ENCODE measurements around the gene CHST11.
"Not testable (repeated sequence)": the region's sequence is repeated elsewhere in the genome, so short reads cannot be mapped to it uniquely, and the experiment has no call there.

Gene CHST11

DNA sequence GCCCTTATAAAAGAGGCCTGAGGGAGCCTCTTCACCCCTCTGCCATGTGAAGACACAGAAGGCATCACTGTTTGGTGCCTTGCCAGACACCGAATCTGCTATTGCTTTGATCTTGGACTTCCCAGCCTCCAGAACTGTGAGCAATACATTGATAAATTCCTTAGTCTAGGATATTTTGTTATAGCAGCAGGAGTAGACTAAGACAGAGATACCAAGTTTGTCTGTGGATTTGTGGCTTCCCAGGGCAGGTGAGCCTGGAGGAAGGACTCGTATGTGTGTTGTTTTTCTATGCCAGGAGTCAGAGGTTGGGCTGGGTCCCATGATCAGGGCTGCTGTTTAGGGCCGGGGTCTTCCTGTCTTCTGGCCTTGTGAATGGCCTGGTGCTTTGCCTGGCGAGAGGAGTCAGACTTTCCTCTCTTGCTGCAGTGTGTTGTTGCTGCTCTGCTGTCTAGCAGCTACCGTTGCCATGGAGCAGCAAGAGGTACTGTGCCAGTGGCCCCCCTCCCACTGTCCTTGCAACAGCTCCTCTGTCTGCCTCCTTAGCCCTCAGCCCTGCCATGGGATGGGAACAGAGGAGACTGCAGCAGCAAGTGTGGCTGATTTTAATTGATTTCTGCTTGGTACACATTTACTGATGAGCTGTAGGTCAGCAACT lies 111.2 kb downstream of the CHST11 start:
- Histone ChIP-seq H3K9ac (ENCODE audit: insufficient read length, low read depth) (no peak overlapping the region), H3K9me3 (ENCODE audit: insufficient read depth, low read length) (peaks cover 15% of the 10 kb centered on the region; the same call in 1 of the 2 replicates), H3K36me3 (ENCODE audit: insufficient read depth, insufficient read length, low read length) (no peaks in the 10 kb centered on the region), H3K27me3 (ENCODE audit: insufficient read depth, insufficient read length) (no peaks in the 10 kb centered on the region), H3K4me1 (ENCODE audit: insufficient read depth, insufficient read length) (no peaks in the 10 kb centered on the region), H3K4me3 (ENCODE audit: insufficient read length, low read depth) (no peak overlapping the region)
- TF ChIP-seq SUZ12 (IDR thresholded peaks at IDR 0.05; ENCODE audit: extremely low read depth, insufficient read depth, insufficient read length) (no peak), ZNF274 (IDR thresholded peaks at IDR 0.05; ENCODE audit: low read depth, low read length) (no peak), YY1 (IDR thresholded peaks at IDR 0.05; ENCODE audit: insufficient read depth, insufficient read length) (no peak)
- DNase-seq (ENCODE audit: low read depth, low spot score): no peak

DNA sequence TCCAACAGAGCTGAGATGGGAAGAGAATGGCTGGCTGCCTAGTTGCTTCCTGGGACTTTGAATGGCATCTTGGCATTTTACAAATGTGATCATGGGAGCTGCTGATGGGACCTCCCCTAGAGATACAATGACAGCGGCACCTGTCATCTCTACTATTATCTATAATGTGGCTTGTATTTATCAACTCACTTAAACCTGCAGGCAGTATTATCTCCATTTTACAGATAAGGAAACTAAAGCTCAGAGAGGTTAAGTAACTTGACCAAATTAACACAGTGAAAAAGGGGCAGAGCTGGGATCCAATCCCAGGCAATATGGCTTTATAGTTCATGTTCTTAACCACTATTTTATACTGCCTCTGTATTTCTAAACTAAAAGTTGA lies 111.7 kb downstream of the CHST11 start:
- Histone ChIP-seq H3K36me3 (ENCODE audit: insufficient read depth, insufficient read length, low read length) (no peaks in the 10 kb centered on the region), H3K9me3 (ENCODE audit: insufficient read depth, low read length) (peaks cover 15% of the 10 kb centered on the region; the same call in 1 of the 2 replicates), H3K9ac (ENCODE audit: insufficient read length, low read depth) (no peak overlapping the region), H3K4me3 (ENCODE audit: insufficient read length, low read depth) (no peak overlapping the region), H3K27me3 (ENCODE audit: insufficient read depth, insufficient read length) (no peaks in the 10 kb centered on the region), H3K4me1 (ENCODE audit: insufficient read depth, insufficient read length) (no peaks in the 10 kb centered on the region)
- no peak for DNase-seq (ENCODE audit: low read depth, low spot score)
- TF ChIP-seq YY1 (IDR thresholded peaks at IDR 0.05; ENCODE audit: insufficient read depth, insufficient read length) (no peak), ZNF274 (IDR thresholded peaks at IDR 0.05; ENCODE audit: low read depth, low read length) (no peak), SUZ12 (IDR thresholded peaks at IDR 0.05; ENCODE audit: extremely low read depth, insufficient read depth, insufficient read length) (no peak)

DNA sequence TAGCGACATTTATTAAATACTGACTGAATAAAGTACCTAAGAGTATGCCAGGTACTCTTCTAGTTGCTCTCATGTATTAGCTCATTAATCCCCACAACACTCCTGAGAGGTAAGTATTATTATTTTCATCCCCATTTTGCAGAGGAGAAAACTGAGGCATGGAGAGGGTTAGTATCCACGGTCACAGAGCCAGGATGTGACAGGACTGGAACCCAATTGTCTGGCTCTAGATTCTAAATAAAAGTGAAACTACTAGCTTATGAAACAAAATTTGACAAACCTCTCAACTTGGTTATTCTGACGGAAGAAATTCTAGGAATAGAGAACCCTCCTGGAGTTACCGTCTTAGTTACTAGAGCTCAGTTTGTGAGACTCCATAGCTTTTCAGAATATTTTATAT lies 112.2 kb downstream of the CHST11 start:
- H3K4me3 ChIP-seq (ENCODE audit: insufficient read length, low read depth): no peak overlapping the region
- H3K27me3 ChIP-seq (ENCODE audit: insufficient read depth, insufficient read length): no peaks in the 10 kb centered on the region
- DNase-seq (ENCODE audit: low read depth, low spot score): no peak
- TF ChIP-seq YY1 (IDR thresholded peaks at IDR 0.05; ENCODE audit: insufficient read depth, insufficient read length) (no peak), ZNF274 (IDR thresholded peaks at IDR 0.05; ENCODE audit: low read depth, low read length) (no peak), SUZ12 (IDR thresholded peaks at IDR 0.05; ENCODE audit: extremely low read depth, insufficient read depth, insufficient read length) (no peak)
- peaks cover 13% of the 10 kb centered on the region; the same call in 1 of the 2 replicates for H3K9me3 ChIP-seq (ENCODE audit: insufficient read depth, low read length)
- no peaks in the 10 kb centered on the region for H3K4me1 ChIP-seq (ENCODE audit: insufficient read depth, insufficient read length)
- H3K36me3 ChIP-seq (ENCODE audit: insufficient read depth, insufficient read length, low read length): no peaks in the 10 kb centered on the region
- no peak overlapping the region for H3K9ac ChIP-seq (ENCODE audit: insufficient read length, low read depth)

GRCh38 chr12:104569346-104570173 lies 112.8 kb downstream of the CHST11 start:
- Histone ChIP-seq H3K36me3 (ENCODE audit: insufficient read depth, insufficient read length, low read length) (no peaks in the 10 kb centered on the region), H3K4me3 (ENCODE audit: insufficient read length, low read depth) (no peak overlapping the region), H3K9ac (ENCODE audit: insufficient read length, low read depth) (no peak overlapping the region), H3K9me3 (ENCODE audit: insufficient read depth, low read length) (peaks cover 7% of the 10 kb centered on the region; the same call in 1 of the 2 replicates), H3K4me1 (ENCODE audit: insufficient read depth, insufficient read length) (no peaks in the 10 kb centered on the region), H3K27me3 (ENCODE audit: insufficient read depth, insufficient read length) (no peaks in the 10 kb centered on the region)
- DNase-seq (ENCODE audit: low read depth, low spot score): no peak
- TF ChIP-seq YY1 (IDR thresholded peaks at IDR 0.05; ENCODE audit: insufficient read depth, insufficient read length) (no peak), ZNF274 (IDR thresholded peaks at IDR 0.05; ENCODE audit: low read depth, low read length) (no peak), SUZ12 (IDR thresholded peaks at IDR 0.05; ENCODE audit: extremely low read depth, insufficient read depth, insufficient read length) (no peak)

DNA sequence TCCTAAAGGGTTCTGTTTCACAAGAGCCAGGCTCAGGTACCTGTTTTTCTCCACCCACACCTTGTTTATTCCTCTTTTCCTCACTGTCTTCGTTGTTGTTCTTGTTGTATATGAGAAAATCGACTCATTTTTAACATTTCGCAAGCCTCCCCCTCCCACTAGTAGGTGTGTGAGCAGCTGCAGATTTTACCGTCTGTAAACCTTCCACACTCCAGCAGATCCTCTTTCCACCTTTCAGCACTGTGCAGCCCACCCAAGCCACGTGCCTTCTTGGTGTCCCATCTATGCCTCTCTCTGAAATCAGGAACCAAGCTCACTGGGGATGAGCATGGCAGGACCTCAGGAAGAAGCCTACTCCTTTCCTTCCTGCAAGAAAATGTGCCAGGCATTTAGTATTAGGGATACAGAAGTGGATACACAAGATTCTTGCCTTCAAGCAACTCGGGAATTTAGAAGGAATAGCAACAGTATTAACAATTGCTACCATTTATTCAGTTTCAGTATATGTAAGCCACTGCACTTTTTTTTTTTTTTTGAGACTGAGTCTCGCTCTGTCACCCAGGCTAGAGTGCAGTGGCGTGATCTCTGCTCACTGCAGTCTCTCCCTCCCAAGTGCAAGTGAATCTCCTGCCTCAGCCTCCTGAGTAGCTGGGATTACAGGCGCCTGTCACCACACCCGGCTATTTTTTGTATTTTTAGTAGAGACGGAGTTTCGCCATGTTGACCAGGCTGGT lies 113.6 kb downstream of the CHST11 start:
- Histone ChIP-seq H3K36me3 (ENCODE audit: insufficient read depth, insufficient read length, low read length) (no peaks in the 10 kb centered on the region), H3K9me3 (ENCODE audit: insufficient read depth, low read length) (peaks cover 7% of the 10 kb centered on the region; the same call in 1 of the 2 replicates), H3K9ac (ENCODE audit: insufficient read length, low read depth) (no peak overlapping the region), H3K4me1 (ENCODE audit: insufficient read depth, insufficient read length) (no peaks in the 10 kb centered on the region), H3K27me3 (ENCODE audit: insufficient read depth, insufficient read length) (no peaks in the 10 kb centered on the region), H3K4me3 (ENCODE audit: insufficient read length, low read depth) (no peak overlapping the region)
- no peak for DNase-seq (ENCODE audit: low read depth, low spot score)
- TF ChIP-seq ZNF274 (IDR thresholded peaks at IDR 0.05; ENCODE audit: low read depth, low read length) (no peak), SUZ12 (IDR thresholded peaks at IDR 0.05; ENCODE audit: extremely low read depth, insufficient read depth, insufficient read length) (no peak), YY1 (IDR thresholded peaks at IDR 0.05; ENCODE audit: insufficient read depth, insufficient read length) (no peak)

DNA sequence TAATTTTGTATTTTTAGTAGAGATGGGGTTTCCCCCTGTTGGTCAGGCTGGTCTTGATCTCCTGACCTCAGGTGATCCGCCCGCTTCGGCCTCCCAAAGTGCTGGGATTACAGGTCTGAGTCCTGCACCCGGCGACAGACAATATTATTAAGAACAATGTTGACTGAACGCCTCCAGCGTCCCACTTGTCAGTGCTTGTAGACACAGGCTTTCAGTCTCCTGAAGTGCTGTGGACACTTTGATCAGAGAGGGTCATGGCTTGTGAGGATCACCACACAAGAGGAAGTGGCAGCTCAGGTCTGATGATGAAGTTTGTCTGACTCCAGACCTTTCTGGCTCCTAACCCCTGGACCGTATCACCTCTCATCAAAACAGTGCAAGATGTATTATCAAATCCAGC lies 114.6 kb downstream of the CHST11 start:
- peaks cover 7% of the 10 kb centered on the region; the same call in 1 of the 2 replicates for H3K9me3 ChIP-seq (ENCODE audit: insufficient read depth, low read length)
- no peaks in the 10 kb centered on the region for H3K4me1 ChIP-seq (ENCODE audit: insufficient read depth, insufficient read length)
- H3K27me3 ChIP-seq (ENCODE audit: insufficient read depth, insufficient read length): no peaks in the 10 kb centered on the region
- TF ChIP-seq SUZ12 (IDR thresholded peaks at IDR 0.05; ENCODE audit: extremely low read depth, insufficient read depth, insufficient read length): no peak
- no peak for TF ChIP-seq YY1 (IDR thresholded peaks at IDR 0.05; ENCODE audit: insufficient read depth, insufficient read length)
- TF ChIP-seq ZNF274 (IDR thresholded peaks at IDR 0.05; ENCODE audit: low read depth, low read length): no peak
- DNase-seq (ENCODE audit: low read depth, low spot score): no peak
- H3K9ac ChIP-seq (ENCODE audit: insufficient read length, low read depth): no peak overlapping the region
- H3K4me3 ChIP-seq (ENCODE audit: insufficient read length, low read depth): no peak overlapping the region
- H3K36me3 ChIP-seq (ENCODE audit: insufficient read depth, insufficient read length, low read length): no peaks in the 10 kb centered on the region

DNA sequence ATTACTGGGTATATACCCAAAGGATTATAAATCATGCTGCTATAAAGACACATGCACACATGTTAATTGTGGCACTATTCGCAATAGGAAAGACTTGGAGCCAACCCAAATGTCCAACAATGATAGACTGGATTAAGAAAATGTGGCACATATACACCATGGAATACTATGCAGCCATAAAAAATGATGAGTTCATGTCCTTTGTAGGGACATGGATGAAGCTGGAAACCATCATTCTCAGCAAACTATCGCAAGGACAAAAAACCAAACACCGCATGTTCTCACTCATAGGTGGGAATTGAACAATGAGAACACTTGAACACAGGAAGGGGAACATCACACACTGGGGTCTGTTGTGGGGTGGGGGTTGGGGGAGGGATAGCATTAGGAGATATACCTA lies 117.6 kb downstream of the CHST11 start:
- not testable (repeated sequence) for H3K27me3 ChIP-seq (ENCODE audit: insufficient read depth, insufficient read length); H3K9me3 ChIP-seq (ENCODE audit: insufficient read depth, low read length); H3K4me3 ChIP-seq (ENCODE audit: insufficient read length, low read depth); DNase-seq (ENCODE audit: low read depth, low spot score); H3K9ac ChIP-seq (ENCODE audit: insufficient read length, low read depth); H3K4me1 ChIP-seq (ENCODE audit: insufficient read depth, insufficient read length); H3K36me3 ChIP-seq (ENCODE audit: insufficient read depth, insufficient read length, low read length)

DNA sequence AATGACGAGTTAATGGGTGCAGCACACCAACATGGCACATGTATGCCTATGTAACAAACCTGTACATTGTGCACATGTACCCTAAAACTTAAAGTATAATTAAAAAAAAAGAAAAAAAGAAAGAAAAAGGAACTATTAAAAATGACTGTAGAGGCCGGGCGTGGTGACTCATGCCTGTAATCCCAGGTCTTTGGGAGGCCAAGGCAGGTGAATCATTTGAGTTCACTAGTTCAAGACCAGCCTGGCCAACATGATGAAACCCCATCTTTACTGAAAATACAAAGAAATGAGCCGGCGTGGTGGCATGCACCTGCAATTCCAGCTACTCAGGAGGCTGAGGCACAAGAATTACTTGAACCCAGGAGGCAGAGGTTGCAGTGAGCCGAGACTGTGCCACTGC lies 118.0 kb downstream of the CHST11 start:
- not testable (repeated sequence) for H3K36me3 ChIP-seq (ENCODE audit: insufficient read depth, insufficient read length, low read length); H3K9me3 ChIP-seq (ENCODE audit: insufficient read depth, low read length); H3K4me3 ChIP-seq (ENCODE audit: insufficient read length, low read depth); H3K4me1 ChIP-seq (ENCODE audit: insufficient read depth, insufficient read length); H3K27me3 ChIP-seq (ENCODE audit: insufficient read depth, insufficient read length); H3K9ac ChIP-seq (ENCODE audit: insufficient read length, low read depth); DNase-seq (ENCODE audit: low read depth, low spot score)

All from NT2/D1 (cell line).